CD4-positive, alpha-beta T cell treated with Interleukin-17A for 4 hours (primary cell): ENCODE results near the gene ZC3H12A.
A peak's percentile ranks its signal among the peaks of the same experiment; 100 is the strongest.

Experiments
- DNase-seq: peaks from one replicate; pipeline ENCODE4 v3.0.0-alpha.2; 2020; ENCODE audit warnings: mixed read lengths

ZC3H12A gene

DNA sequence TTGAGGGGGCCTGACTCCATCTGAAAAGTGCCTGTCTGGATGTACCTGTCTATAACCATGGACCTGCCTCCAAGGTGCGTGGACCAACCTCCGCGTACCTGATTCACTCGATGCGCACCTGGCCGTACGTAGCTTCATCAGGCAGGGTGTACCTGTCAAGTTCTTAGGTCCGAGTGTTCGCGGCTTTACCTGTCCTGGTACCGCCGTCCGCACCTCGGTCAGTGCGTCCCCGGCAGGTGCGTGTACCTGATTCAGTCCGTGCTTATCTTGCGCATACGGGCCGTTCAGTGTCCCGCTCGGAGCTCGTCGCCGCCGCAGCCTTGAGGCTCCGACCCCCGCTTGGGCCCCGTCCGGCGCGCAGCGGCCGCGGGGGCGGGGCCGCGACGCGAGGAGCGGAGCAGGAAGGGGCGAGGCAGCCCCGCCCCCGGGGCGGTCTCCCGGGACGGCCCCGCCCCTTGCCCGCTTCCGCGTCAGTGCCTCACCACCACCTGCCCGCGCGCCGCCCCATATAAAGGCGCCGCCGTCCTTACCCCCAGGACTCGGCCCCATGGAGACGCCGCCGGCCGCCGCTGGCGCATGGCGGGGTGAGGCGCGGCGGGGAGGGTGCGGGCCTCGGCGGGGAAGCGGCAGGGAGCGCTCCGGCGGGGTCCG lies at the start of gene ZC3H12A:
Gene ZC3H12A, plus strand, starts transcription at position 535 of the 651 bp plus-strand sequence. CDS start 917 bp downstream, outside the sequence.
- peak; percentile 95 for DNase-seq

DNA sequence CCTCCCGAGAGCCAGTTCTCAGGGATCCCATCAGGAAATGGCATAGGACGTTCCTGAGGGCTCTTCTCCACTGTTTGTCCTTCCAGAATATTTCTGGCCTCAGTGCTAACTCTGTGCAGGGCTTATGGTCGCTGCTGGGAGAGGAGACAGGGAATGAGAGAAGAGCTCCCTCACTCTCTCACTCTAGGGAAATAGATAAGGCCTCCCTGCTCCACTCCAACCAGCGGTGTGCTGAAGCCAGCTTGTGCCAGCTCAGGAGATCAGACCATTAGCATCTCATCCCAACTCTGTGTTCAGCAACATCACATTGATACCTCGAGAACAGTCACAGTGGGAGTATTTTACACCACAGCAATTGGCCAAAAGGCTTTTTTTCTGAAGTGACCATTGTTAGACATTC lies 49.2 kb upstream of the ZC3H12A start:
- no peak for DNase-seq

DNA sequence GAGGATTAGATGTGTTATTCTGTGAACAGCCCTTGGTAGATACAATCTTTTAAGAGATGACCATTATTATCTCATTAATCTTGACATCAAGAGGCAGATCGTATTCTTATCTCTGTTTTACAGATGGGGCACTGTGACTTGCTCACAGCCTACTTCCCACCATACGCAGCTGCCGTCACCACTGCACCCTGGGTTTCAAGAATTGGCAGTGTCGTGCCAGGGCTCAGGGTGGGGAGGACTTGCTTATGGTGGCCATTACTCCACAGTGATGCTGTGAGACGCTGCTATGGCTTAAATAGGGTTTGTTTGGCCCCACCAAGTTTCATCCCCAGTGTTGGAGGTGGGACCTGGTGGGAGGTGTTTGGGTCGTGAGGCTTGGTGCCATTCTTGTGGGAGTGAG lies 45.4 kb upstream of the ZC3H12A start:
- no peak for DNase-seq

DNA sequence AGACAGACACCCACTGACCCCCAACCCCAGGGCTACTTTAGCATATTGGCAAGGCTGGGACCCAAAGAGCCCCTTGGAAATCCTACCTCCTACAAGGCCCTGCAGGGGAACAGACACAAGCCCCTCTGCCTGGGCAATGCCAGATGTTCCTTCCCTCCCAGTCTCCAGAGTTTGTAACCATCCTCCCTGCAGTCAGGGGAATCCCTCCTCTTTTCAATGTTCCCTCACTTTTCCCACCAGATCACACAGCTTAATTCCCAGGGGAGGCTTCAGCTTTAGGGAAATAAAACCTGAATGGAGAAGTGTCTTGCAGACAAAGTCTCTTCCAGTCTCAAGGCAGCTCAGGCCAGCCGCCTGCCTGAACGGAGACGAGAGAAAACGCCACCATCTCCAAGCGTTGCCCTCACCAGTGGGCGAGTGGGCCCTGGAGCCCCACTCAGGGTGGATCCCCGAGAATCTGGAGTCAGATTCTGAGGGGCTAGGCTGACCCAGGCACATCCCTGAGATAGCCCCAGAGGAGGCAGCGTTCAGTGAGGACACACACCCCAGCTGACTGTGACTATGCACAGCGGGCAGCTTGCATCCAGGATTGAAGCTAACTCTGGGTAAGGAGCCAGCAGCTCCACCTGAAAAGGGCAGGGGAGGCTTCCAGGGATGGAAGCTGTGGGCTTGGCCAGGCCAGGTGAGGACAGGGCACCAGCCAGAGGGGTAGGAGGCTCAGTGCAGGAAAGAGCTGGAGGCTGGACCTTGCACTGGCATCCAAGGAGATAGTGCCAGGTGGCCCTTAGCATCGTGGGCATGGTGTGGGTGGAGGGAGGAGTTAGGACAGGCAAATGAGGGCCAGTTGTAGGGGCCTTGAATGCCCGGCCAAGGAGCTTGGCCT lies 44.0 kb upstream of the ZC3H12A start:
- no peak for DNase-seq

- DNase-seq, result no peak
Observed at GRCh38 chr1:37432716-37433115, 41.7 kb upstream of the ZC3H12A start.

DNA sequence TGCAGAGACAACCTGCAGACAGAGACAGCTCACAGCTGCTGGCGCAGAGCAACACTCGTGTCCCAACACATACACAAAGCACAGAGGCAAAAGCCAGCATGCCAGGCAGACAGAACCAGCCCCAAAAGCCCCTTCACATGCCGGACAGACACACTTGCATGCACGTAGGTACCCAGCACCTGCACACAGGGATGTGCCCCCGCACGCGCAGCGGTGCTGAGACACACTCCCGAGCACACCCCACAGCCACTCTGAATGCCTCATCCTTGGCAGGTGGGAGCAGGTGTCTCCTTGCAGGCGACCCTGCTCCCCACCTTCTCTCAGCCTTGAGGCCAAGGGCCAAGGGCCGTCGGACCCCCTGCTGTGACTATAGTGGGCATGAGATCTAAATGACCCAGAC lies 41.2 kb upstream of the ZC3H12A start:
- no peak for DNase-seq

GRCh38 chr1:37434292-37435225 lies 39.8 kb upstream of the ZC3H12A start:
- DNase-seq, result peak; percentile 75

- no peak for DNase-seq
Observed at GRCh38 chr1:37437087-37437486, 37.3 kb upstream of the ZC3H12A start.

DNA sequence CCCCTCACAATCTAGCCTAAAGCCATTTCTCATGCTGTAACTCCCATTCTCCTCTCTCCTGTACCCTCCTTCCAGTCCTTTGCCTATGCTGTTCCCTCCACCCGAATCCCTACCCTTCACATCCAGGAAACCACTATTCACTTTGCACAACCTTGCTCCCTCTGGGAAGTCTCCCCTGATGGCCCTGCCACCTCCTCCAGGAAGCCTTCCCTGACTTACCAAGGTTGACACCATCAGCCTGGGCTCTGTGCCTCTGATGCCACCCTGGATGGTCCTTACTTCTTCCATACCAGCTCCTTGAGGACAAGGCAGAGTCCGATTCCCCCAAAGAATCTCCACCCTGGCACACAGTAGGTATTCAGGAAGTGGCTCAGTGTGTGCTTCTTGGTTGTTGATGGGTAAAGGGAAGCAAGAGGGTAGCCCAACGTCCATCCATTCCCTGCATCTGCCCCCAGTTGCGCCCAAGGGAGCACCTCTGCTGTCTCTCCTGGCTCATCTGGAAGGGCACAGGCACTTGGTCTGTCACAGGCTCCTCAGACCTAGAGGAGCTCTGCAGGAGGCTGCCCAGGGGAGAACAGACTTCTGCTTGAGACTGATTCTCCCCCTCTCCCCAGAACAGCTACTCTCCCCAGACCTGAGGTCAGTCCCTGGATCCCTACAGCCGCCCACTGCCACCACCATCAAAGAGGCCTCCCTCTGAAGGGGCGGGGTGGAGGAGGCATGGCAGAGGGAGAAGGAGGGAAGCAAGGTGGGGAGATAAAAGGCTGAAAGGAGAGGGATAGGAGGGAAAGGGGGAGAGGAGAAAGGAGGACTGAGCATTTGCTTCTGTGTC lies 36.1 kb upstream of the ZC3H12A start:
- DNase-seq, result no peak

DNA sequence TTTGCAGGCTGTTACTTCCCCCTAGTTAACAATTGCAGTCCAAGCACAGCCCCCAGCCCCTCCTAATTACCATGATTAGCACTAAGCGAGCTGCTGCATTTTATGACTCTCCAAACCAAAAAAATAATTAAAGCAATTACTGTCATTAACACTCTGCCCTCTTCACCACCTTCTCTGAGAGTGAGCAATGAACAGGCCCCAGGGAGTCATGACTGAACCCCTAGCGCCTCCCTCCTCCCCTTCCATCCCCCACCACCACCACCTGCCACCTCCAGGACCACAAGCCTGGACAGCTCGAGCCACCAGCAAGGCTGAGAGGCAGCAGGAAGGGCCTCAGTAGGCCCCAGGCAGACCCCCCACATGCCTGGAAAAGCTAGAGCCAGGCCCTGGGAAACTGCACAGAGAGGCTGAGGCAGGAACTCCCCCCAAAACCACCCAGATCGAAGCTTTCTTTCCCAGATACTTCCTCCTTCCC lies 35.5 kb upstream of the ZC3H12A start:
- no peak for DNase-seq

- no peak for DNase-seq
Observed at GRCh38 chr1:37439349-37439995, 34.9 kb upstream of the ZC3H12A start.

DNA sequence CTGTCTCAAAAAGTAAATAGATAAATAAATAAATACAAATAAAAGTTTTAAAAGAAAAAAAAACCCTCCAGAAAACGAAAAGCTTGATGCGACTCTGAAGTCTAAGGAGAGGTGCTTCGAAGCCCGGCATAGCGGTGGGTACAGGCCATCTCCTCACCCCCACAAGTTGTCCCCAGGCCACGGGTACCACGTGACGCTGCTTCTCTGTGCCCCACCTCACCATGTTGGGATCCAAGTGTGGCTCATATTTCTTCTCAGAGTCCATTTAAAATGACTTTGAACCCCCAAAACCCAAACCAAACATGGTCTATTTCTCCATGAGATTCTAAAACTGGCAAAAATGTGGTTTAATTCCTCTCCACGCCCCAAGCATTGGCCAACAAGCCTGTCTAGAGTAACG lies 32.9 kb upstream of the ZC3H12A start:
- no peak for DNase-seq

- DNase-seq, result no peak
Observed at GRCh38 chr1:37442139-37442538, 32.2 kb upstream of the ZC3H12A start.

DNA sequence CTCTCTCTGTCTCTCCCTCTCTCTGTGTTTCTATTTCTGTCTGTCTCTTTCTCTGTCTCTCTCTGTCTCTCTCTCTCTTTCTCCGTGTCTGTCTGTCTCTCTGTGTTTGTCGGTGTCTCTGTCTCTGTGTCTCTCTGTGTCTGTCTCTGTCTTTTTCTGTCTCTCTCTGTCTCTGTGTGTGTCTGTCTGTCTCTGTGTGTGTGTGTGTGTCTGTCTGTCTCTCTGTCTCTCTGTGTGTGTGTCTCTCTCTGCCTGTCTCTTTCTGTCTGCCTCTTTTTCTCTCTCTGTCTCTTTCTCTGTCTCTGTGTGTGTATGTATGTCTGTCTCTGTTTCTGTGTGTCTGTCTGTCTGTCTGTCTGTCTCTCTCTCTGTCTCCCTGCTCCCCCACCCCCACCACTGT lies 31.7 kb upstream of the ZC3H12A start:
- DNase-seq, result no peak

GRCh38 chr1:37446874-37447273 lies 27.5 kb upstream of the ZC3H12A start:
- DNase-seq, result no peak

- no peak for DNase-seq
Observed at GRCh38 chr1:37448185-37448584, 26.2 kb upstream of the ZC3H12A start.

DNA sequence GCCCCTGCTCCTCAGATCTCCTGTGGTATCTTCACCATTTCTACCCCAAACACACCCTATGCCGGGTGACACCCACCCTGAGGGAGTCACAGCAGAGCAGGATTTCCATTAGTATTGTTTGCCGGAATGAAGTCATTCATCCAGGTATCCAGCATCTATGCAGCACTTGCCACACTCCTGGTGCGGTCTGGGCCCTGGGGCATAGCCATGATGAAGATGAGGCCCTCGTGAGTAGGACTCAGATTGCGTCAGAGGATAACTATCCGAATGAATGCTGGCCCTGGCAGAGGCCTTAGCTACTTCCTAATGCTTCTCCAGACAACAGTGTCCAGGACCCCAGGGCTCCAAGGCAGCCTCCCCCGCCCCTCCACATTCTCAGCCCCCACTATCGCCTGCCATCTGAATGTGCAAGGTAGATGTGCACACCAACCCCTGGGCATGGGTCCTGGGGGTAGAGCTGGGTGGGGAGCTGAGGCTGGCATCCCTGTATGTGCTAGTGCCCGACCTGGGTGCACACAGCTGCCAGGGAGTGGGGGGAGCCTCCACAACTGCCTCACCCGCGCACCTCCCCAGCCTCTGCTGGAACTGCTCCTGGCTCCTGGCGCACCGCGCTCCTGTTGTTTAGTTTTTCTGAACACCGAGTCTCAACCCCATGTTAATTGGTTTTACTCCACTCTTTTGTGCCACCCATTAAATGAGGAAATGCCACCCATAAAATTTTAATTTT lies 25.5 kb upstream of the ZC3H12A start:
- no peak for DNase-seq

DNA sequence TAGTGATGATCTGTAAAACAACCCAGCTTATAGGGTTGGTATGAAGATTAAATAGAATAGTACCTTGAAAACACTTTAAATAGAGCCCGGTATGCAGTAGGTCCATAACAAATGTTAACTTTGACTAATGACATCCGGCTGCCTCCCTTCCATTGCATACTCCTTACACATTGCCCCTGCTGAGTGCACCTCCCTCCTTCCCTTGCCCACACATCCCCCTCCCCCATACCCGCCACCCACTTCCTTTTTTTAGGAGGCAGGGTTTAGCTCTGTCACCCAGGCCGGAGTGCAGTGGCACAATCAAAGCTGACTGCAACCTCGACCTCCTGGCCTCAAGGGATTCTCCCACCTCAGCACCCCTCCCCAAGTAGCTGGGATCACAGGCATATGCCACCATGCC lies 24.4 kb upstream of the ZC3H12A start:
- peak; percentile 66 for DNase-seq

GRCh38 chr1:37452416-37452815 lies 22.0 kb upstream of the ZC3H12A start:
- no peak for DNase-seq

DNA sequence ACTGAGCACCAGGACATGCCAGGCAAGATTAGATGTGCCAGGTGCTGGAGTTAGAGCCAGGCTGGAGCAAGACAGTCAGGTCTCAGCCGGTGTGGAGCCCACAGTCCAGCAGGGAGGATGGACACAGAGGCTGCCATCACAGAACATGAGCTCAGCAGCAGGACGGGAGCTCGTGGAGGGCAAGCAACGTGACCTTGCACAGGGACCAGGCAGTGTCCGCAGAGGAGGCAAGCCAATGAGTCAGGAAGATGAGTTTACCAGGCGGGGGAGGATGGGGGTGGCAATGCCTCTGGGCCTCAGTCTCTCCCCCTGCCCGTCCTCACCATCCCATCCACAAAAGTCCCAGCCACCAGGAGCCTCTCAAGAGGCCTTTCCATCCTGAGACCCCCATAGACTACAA lies 20.7 kb upstream of the ZC3H12A start:
- DNase-seq, result no peak

DNA sequence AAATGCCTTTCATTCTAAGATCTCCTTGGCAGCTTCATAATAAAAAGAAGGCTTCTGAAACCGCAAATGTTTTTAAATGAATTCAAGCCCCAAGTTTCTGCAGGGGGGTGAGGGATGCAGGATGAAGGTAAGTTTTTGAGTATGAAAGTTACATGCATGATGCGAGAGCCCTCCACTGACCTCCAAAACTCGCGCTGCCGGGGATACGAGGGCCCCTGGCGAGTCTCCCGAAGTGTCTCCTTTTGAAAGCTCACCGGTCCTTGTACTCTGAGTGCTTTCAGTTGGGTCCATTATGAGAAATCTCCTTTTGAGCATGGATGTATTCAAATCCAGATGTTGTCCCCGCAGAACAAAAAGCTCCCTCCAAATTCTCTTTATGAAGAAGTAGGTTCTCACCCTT lies 18.9 kb upstream of the ZC3H12A start:
- DNase-seq, result no peak
